GM21381 (cell line): ENCODE data around the gene GIGYF1.

Source experiments
- ATAC-seq: cut with Tn5 transposase; IDR thresholded peaks from one replicate; pipeline ENCODE4 v1.9.1; 2021; ENCODE audit warnings: mild to moderate bottlenecking, moderate library complexity; ENCODE audit not compliant: unreplicated experiment

The GIGYF1 gene

GRCh38 chr7:100685631-100686145 lies 8.4 kb downstream of the GIGYF1 start:
- no peak for ATAC-seq

- no peak for ATAC-seq
These were observed 8.9 kb downstream of the GIGYF1 start for GRCh38 chr7:100685049-100685605.

GRCh38 chr7:100684534-100685042 lies 9.5 kb downstream of the GIGYF1 start:
- no peak for ATAC-seq

DNA sequence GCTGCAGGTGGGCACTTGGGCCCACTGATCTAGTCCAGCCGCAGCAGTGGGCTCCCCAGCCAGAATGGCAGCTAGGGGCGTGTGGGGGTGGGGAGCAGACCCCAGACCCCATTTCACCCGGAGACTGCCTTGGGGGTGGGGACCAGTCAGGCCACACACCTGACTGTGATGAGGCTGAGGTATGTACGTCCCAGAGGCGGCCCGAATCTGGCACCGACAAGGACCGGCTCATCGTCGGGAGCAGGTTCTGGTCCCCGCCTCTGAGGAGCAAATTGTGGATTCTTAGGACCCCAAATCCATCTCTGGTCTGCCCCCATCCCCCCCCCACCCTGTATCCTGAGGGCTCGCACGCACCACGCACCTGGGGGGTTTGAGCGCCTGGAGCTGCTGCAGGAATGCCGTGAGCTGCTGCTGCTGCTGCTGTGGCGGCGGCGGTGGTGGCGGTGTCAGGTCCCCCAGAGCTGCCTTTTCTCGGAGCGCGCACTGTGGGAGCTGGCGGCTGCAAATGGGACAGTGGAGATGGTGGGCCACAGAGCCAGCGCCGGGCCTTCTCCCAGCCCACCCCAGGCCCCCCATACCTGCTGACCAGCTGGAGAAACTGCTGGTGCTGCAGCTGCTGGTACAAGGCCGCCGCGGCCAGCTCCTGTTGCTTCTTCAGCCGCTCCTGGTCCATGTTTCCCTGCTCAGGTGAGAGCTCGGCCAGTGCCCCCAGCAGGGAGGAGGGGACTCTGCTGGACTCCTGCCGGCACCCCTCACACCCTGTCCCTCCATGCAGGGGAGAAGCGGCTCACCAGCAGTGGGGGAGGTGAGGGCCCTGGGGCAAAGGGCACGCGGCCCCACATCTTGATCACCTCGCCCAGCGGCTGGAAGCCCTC lies 10.2 kb downstream of the GIGYF1 start:
- ATAC-seq = no peak

DNA sequence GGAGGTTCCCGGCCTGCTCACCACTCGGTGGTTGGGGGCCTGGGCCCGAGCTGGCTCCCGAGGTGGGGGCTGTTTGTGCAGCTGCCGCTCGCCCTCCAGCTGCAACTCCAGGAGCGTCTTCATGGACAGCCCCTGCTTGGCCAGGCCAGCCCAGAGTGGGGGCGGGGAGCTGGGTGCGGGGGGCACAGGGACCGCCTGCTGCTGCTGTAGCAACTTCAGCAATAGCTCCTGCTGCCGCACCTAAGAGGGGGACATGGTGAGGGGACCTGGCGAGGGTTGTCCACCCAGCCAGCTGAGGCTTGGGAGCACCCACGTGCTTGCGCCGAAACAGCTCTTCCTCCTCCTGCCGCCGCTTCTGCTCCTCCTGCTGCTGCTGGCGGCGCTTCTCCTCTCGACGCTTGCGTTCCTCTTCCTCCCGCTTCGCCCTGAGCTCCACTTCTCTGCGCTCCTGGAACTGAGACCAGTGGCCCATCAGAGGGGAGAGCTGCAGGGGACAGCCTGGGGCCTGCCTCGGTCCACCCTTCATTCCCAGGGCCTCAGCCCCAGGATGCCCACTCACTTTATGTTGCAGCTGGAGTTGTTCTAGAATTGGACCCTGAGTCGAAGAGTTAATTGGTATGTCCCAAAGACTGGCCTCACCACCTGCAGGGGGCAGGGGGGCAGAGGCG lies 10.9 kb downstream of the GIGYF1 start:
- no peak for ATAC-seq

DNA sequence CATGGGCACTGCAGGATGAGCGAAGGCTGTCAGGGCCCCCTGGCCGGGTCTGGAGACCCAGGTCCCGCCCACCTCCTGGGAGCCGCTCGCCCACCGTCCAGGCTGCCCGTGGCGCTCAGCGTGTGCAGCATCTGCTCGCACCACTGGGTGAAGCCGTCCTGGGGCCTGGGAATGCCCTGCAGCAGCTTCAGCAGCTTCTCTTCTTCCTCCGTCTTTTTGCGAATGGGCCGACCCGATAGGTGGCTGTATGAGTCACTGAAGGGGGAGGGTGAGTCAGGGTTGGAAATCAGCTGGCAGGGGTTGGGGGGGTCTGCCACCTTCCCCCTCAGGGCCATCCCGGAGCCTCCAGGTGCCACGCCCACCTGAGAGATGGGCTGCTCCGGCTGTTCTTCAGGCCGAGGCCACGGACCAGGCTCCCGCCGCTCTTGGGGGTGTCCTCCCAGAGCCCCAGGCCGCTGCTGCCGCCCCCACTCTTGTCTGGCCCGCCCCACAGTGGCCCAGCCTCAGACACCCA lies 11.8 kb downstream of the GIGYF1 start:
- no peak for ATAC-seq

DNA sequence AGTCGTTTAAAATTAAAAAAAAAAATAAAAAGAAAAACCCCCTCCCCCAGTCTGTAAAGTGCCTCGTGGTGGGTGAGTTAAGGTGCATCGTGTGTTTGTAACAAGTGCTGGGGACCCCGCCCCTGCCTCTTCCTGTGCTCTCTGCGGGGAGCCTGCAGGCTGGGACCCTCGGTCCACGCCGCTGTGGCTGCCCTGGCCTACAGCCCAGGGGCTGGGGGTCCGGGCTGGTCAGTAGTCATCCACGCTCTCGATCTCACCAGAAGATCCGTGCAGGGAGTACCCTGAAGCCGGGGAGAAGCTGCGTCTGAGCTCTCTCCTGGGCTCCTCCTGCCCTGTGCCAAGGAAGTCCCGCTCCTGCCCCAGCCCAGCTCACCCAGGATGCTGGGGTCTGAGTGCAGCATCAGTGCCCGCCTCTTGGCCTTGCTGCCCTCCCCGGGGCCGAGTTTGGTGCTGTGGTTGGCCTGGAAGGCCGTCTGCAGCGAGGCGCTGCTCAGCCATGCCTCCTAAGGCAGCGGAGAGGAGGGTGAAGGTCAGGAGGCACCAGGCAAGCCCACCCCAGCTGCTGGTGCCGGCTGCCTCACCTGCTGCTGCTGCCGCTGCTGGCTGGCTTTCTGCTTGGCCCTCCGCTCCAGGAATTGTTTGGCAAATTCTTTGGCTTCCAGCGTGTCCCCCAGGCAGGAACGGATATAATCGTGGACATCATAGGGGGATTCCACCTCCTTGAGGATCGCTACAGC lies 12.4 kb downstream of the GIGYF1 start:
- ATAC-seq = no peak

DNA sequence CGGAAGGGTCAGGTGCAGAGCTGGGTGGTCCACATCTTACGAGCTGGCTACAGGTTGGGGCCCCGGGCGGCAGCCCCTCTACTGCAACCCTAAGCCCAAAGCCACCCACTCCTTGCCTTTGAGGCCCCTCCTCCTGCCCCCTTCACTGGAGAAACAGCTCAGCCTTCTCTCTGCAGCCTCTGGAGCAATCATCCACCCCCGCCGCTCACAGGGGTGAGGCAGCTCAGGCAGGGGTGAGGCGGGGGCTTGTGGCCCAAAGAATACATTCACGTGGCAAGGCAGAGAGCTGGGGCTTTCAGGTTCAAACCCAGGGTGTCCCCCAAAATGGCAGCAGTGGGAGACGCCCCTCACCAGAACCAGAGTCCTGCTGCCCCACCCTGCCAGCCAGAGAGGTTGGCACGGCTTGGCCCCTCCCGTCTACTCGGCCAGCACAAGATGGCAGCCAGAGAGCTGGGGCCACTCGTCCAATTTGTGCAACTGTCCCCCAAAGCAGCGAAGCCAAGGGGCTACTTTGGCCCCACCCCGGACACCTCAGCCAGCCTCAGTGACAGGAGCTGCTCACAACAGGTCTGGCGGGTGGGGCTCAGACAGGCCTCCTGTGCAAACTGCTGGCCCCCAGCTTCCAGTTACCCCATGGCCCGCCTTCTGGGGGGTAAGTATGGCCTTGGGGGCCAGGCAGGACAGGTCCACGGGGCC lies 13.3 kb downstream of the GIGYF1 start:
- no peak for ATAC-seq

DNA sequence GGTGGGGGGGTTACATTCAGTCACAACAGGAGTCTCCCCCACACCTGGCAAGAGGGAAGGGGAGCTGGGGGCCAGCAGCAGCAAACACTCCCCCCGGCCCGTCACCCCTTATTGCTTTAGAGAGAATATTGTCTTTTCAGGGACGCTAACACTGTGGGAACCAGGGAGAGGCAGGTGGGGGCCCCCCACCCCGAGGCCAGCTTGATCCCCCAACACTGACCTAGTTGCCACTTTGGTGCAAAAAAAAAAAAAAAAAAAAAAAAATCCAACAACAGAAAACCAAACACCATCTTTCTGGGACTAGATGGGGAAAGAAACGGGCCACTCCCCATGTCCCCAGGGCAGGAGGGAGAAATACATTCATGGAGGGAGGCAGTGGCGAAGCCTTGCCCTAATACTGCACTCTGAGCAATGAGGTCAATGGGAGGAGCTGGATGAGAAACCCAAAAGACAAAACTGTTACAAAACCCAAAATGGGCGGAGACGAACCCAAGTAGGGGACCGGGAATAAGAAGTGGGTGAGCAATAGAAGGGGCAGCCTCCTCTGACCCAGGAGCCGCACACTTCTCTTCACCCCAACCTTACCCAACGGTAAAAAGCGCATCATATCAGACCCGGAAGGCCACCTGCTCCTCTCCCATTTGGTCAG lies 14.0 kb downstream of the GIGYF1 start:
- ATAC-seq = no peak

DNA sequence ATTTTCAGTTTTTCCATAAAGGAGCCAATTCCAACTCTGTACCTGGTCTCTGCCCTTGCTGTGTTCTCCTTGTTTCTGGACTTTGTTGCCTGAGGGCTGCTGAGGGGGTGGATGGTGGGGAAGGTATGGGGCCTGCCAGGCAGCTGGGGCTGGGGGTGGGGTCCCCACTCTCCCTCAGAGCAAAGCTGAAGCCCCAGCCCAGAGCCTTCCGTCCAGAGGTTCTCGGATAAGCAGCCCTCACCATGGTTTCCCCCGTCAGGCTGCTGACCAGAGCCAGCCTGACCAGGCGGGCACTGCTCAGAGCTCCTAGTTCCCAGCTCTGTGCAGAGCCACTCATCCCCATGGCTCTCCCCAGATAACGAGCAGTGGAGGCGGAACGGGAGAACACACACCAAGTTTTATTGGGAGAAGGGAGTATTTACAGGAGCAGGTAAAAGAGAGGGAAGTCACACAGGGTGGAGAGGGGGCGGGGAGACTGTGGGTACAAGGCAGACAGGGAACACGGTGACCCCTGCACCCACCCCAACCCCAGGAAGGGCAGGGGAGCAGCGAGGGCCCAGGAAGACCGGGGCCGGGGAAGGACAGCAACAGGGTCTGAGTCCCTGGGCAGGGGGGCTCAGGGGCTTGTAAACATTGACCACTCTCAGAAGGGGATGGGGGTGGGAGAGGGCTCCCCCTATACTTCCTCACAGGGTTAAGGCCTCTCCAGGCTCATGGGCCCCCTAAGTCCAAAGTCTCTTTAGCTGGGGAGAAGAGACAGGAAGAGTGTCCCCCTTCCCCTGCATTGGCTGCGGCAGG lies 14.7 kb downstream of the GIGYF1 start:
- ATAC-seq = no peak

DNA sequence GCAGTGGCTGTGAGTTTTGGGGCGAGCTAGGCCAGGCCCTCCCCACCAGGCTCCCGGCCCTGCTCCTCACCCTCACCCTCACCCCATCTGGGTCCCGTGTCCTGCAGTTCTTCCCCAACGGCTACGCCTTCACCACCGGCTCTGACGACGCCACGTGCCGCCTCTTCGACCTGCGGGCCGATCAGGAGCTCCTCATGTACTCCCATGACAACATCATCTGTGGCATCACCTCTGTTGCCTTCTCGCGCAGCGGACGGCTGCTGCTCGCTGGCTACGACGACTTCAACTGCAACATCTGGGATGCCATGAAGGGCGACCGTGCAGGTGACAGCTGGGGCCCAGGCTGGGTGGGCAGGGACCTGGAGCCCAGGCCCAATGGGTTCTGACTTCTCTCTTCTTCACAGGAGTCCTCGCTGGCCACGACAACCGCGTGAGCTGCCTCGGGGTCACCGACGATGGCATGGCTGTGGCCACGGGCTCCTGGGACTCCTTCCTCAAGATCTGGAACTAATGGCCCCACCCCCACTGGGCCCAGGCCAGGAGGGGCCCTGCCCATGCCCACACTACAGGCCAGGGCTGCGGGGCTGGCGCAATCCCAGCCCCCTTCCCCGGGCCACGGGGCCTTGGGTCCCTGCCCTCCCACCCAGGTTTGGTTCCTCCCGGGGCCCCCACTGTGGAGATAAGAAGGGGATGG lies 15.6 kb downstream of the GIGYF1 start:
- ATAC-seq = no peak

- ATAC-seq = no peak
These were observed 16.5 kb downstream of the GIGYF1 start for GRCh38 chr7:100677308-100678267.

GRCh38 chr7:100676501-100677306 lies 17.3 kb downstream of the GIGYF1 start:
- no peak for ATAC-seq

- peak; percentile 32 for ATAC-seq
These were observed 18.3 kb downstream of the GIGYF1 start for GRCh38 chr7:100675581-100676350.

DNA sequence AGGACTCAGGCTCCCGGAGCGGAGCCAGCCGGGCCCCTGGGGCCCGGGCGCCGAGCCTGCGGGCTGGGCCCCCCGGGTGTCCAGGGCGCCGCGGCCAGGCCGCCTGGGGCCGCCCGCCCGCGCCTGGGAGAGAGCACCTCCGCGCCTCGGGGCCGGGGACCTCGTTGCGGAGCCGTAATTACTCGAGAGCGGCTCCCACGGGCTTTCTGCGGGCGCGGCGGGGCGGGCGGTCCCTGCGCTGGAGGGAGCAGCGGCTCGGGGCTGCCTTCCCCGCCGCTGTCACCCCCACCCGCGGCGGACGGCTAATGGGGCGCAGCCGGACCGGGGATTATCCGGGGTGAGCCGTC lies 19.0 kb downstream of the GIGYF1 start:
- ATAC-seq = no peak
